HepG2 (cell line): ENCODE measurements around the gene EPB41L4A. TPM values are rescaled to one million over a fixed set of nuclear protein-coding genes. Genes with fewer than 3 reads are reported as not detected.

ENCODE experiments used
- ATAC-seq: fragments of 200-7000 bp; cut with Tn5 transposase; 3 replicates; pipeline ENCODE4 v1.9.1; 2020; ENCODE audit warnings: mild to moderate bottlenecking, moderate library complexity
- BruUV-seq: library from RNA; stranded (reverse); fragments of 400-500 nt; replicated peaks from 2 replicates; lab custom pipeline; 2021; lab: Mats Ljungman, UMichigan
- CTCF ChIA-PET: fragments of 300-600 bp; formaldehyde crosslinking; extraction: SDS; loops from one replicate; lab custom pipeline; 2021; ENCODE audit warnings: low total read pairs, inconsistent platforms, low intra/inter-chr PET ratio; lab: Yijun Ruan, JAX
- POLR2A ChIA-PET: fragments of 350-600 bp; sonication (Branson Sonifier 250); formaldehyde crosslinking; loops from one replicate; lab custom pipeline; 2020; ENCODE audit warnings: antibody characterized with exemption, inconsistent platforms; lab: Yijun Ruan, JAX
- DNase-seq: peaks from one replicate; pipeline ENCODE4 v3.0.0-alpha.2; 2015; ENCODE audit warnings: low spot score
- FAIRE-seq: peaks from 3 replicates; lab custom pipeline; 2011; peaks lifted over from hg19 to GRCh38; lab: Jason Lieb, UNC
- H2AFZ ChIP-seq: one replicate; pipeline ENCODE4 v1.6.1; 2011; ENCODE audit warnings: low read length, inconsistent platforms
- H3K27ac ChIP-seq: fragments of 300-600 bp; 3 replicates; pipeline ENCODE4 v1.8.0; 2011; ENCODE audit warnings: mixed run types, mild to moderate bottlenecking, mixed read lengths, low read length, inconsistent platforms; ENCODE audit not compliant: insufficient read depth; ENCODE audit errors: extremely low read length
- H3K27me3 ChIP-seq, 2 experiments: fragments of 200-600 bp in 1 of 2; 2 replicates in 1 of 2; 3 replicates in 1 of 2; pipeline versions ENCODE4 v1.6.0 to v1.8.0; 2011; ENCODE audit warnings: low read length in 2 of 2, mild to moderate bottlenecking in 2 of 2, moderate library complexity in 2 of 2, inconsistent platforms in 1 of 2; ENCODE audit not compliant: insufficient read depth in 2 of 2, control insufficient read depth in 1 of 2
- H3K36me3 ChIP-seq, 2 experiments: fragments of 200-600 bp in 1 of 2; replicated peaks in 1 of 2; 2 replicates in 1 of 2; 3 replicates in 1 of 2; pipeline versions ENCODE4 v1.5.1 to v1.8.0; 2011; ENCODE audit warnings: low read length in 2 of 2, inconsistent platforms in 1 of 2; ENCODE audit not compliant: insufficient read depth in 2 of 2, control insufficient read depth in 1 of 2
- H3K4me1 ChIP-seq: 2 replicates; pipeline ENCODE4 v1.5.1; 2012; ENCODE audit warnings: low read length, inconsistent platforms; ENCODE audit not compliant: insufficient read depth
- H3K4me2 ChIP-seq: 2 replicates; pipeline ENCODE4 v1.6.0; 2011; ENCODE audit warnings: low read depth, low read length, inconsistent platforms
- H3K4me3 ChIP-seq, 3 experiments: fragments of 200-600 bp in 1 of 3; sonication (generic), shearing (Covaris generic) in 1 of 3; replicated peaks in 1 of 3; 2 replicates each; pipeline ENCODE4 v1.5.1; 2011 to 2016; ENCODE audit warnings: low read length in 3 of 3, inconsistent platforms in 2 of 3, low read depth in 2 of 3, mild to moderate bottlenecking in 2 of 3, control low read depth in 1 of 3, mixed read lengths in 1 of 3; ENCODE audit not compliant: insufficient read depth in 1 of 3
- H3K79me2 ChIP-seq: one replicate; pipeline ENCODE4 v1.6.1; 2011; ENCODE audit warnings: low read length, inconsistent platforms; ENCODE audit not compliant: insufficient read depth
- H3K9ac ChIP-seq: 2 replicates; pipeline ENCODE4 v1.6.0; 2011; ENCODE audit warnings: mild to moderate bottlenecking, low read depth, low read length, inconsistent platforms; ENCODE audit not compliant: insufficient read depth
- H3K9me3 ChIP-seq: 2 replicates; pipeline ENCODE4 v1.5.1; 2012; ENCODE audit warnings: mild to moderate bottlenecking, low read length
- H4K20me1 ChIP-seq: 2 replicates; pipeline ENCODE4 v1.6.0; 2011; ENCODE audit warnings: inconsistent platforms, mild to moderate bottlenecking, low read length, moderate library complexity; ENCODE audit not compliant: insufficient read depth
- GRHL1 ChIP-seq: sonication (generic); formaldehyde crosslinking; conservative IDR thresholded peaks from 2 replicates; pipeline ENCODE4 v1.8.0; 2022; ENCODE audit warnings: missing genetic modification reagents
- MTERF4 ChIP-seq: sonication (generic); formaldehyde crosslinking; IDR thresholded peaks from 2 replicates; pipeline ENCODE4 v1.8.0; 2023; ENCODE audit warnings: mild to moderate bottlenecking, missing genetic modification reagents
- MTF1 ChIP-seq: sonication (generic); formaldehyde crosslinking; IDR thresholded peaks from 2 replicates; pipeline ENCODE4 v1.5.0; 2020; ENCODE audit warnings: missing genetic modification reagents
- WGBS: methylation state at CpG from one replicate; pipeline ENCODE4 v1.1.6; 2017; ENCODE audit warnings: low lambda C conversion rate; 5-methylcytosine and 5-hydroxymethylcytosine counted together
- in situ Hi-C: cut with HindIII; loops from 2 replicates; pipeline ENCODE4 v1.10.0; 2017; ENCODE audit warnings: low pct_unique_long_range_greater_than_20kb; ENCODE audit not compliant: extremely low pct_ligation_motif_present
- intact Hi-C: fragments of 100-400 bp; cut with micrococcal nuclease; formaldehyde crosslinking; loops from one replicate; pipeline ENCODE4 v1.10.0; 2022; ENCODE audit not compliant: unreplicated experiment
- polyA plus RNA-seq, 8 experiments: library from polyadenylated mRNA; depleted of rRNA in 3 of 8; stranded (reverse) in 7 of 8; unstranded in 1 of 8; fragments of >200 nt; fragmentation: Illumina TruSeq in 4 of 8; extraction: Trizol in 4 of 8; gene quantifications; 2 replicates each; pipeline versions ENCODE4 v1.2.1 to v1.2.3, GENCODE V29; 2011 to 2016; ENCODE audit warnings: low read depth in 4 of 8, missing spikeins in 1 of 8, mixed read lengths in 1 of 8; ENCODE audit not compliant: insufficient read depth in 1 of 8
- total RNA-seq, 5 experiments: library from RNA; depleted of rRNA; stranded (reverse); fragments of >200 nt; fragmentation: Illumina TruSeq; extraction: Trizol; gene quantifications; 2 replicates each; pipeline ENCODE4 v1.2.3, GENCODE V29; 2016; ENCODE audit warnings: low read depth in 1 of 5
- TF ChIP-seq, protein P1 (sequence below): sonication (generic); formaldehyde crosslinking; IDR thresholded peaks from 2 replicates; pipeline ENCODE4 v1.5.0; 2020; ENCODE audit warnings: mild to moderate bottlenecking, missing genetic modification reagents
- TF ChIP-seq, protein P2 (sequence below): sonication (generic); formaldehyde crosslinking; IDR thresholded peaks from 2 replicates; pipeline ENCODE4 v1.4.0; 2020; ENCODE audit warnings: missing genetic modification reagents

Gene EPB41L4A
- total and polyA plus RNA-seq, 2 of the 13 experiments (the other 11 are each of a cell fraction or from before 2014, with no cell fraction given): 0.07 TPM; not detected in 1

DNA sequence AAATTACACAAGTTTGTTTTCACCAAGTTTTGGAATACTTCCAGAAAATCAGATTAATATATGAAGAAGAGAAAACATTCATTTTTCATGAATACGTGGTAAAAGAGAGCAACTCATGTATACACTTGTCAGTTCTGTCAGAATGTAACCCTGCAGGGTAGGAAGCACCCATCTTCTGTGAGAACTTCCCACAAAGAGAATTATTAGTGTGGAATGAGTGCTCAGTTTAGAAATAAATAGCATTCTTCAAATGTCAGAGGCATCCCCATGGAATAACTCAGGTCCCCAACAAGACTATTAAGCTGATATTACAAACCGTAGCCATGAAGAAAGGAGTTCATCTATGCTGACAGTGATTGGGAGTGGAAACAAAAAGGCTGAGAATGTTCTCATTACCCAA is 45.2 kb downstream of the EPB41L4A start:
- ChIA-PET CTCF (no interaction called here), POLR2A (no interaction called here)
- in situ Hi-C loops (no loop called here), intact Hi-C loops (no loop called here)
- H3K36me3 ChIP-seq: no peaks in the 10 kb centered on the region
- no TSS peak for BruUV-seq
- no peak overlapping the region for H3K4me3 ChIP-seq
- no peak overlapping the region for H3K9ac ChIP-seq
- no peak overlapping the region for H3K4me2 ChIP-seq
- 14% methylated on average over 2 of the region's 2 CpGs for WGBS
- no peak for FAIRE-seq
- no peaks in the 10 kb centered on the region; a peak in 1 of 5 replicates for H3K27me3 ChIP-seq
- no peak for TF ChIP-seq GRHL1 (CRISPR knock-in tag)
- TF ChIP-seq MTF1 (CRISPR knock-in tag): no peak
- TF ChIP-seq MTERF4 (CRISPR knock-in tag): no peak
- TF ChIP-seq, protein P1, sequence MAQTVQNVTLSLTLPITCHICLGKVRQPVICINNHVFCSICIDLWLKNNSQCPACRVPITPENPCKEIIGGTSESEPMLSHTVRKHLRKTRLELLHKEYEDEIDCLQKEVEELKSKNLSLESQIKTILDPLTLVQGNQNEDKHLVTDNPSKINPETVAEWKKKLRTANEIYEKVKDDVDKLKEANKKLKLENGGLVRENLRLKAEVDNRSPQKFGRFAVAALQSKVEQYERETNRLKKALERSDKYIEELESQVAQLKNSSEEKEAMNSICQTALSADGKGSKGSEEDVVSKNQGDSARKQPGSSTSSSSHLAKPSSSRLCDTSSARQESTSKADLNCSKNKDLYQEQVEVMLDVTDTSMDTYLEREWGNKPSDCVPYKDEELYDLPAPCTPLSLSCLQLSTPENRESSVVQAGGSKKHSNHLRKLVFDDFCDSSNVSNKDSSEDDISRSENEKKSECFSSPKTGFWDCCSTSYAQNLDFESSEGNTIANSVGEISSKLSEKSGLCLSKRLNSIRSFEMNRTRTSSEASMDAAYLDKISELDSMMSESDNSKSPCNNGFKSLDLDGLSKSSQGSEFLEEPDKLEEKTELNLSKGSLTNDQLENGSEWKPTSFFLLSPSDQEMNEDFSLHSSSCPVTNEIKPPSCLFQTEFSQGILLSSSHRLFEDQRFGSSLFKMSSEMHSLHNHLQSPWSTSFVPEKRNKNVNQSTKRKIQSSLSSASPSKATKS (CRISPR knock-in tag): no peak
- TF ChIP-seq, protein P2, sequence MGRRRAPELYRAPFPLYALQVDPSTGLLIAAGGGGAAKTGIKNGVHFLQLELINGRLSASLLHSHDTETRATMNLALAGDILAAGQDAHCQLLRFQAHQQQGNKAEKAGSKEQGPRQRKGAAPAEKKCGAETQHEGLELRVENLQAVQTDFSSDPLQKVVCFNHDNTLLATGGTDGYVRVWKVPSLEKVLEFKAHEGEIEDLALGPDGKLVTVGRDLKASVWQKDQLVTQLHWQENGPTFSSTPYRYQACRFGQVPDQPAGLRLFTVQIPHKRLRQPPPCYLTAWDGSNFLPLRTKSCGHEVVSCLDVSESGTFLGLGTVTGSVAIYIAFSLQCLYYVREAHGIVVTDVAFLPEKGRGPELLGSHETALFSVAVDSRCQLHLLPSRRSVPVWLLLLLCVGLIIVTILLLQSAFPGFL (CRISPR knock-in tag): no peak
- TF ChIP-seq, all 625 proteins: peak for 0
- ATAC-seq (no peak), DNase-seq (no peak)
- Histone ChIP-seq H3K9me3 (no peaks in the 10 kb centered on the region), H4K20me1 (no peaks in the 10 kb centered on the region), H2AFZ (no peak overlapping the region), H3K27ac (no peak overlapping the region), H3K79me2 (no peaks in the 10 kb centered on the region), H3K4me1 (no peaks in the 10 kb centered on the region)
